ENCODE data around the gene RHAG. TPM values are rescaled to one million over a fixed set of nuclear protein-coding genes. Genes with fewer than 3 reads are reported as not detected.

RHAG gene
- total RNA-seq, 1 donor from 2014 or later = not detected

DNA sequence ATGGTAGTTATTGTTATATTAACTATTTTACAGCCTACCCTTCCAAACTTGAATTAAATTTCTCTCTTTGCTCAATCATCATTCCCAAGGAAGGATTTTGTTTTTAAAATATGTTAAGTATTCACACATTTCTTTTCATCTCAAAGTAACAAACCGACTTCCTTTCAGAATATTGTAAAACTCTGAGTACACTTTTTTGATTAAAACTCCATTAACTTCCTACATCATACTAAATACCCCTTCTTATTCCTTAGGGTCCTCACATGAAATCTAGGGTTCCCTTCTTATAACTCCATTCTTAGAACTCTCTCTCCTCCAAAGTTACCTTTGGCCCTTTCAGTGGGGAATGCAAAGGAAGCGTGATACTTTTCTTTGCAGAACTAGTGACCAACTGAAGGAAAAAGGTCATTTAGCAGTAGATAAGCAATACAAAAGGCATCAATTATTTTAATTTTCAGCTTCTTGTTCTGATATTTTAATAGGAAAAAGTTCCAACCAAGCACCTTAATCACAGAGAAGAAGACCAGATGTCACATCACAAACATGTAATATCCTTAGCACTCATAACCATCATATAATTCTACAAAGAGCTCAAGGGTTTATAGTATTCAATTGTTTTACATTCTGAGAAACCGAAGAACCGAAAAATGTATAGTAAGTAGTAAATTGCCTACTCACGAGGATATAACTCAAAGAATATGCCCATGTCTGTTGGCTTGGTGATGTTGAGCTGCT lies 494 bp downstream of the RHAG start:
- no peak for DNase-seq (ENCODE audit: low spot score)
- no peak overlapping the region for H3K27ac Mint-ChIP-seq (ENCODE audit: unreplicated experiment)
- peaks cover 10% of the 10 kb centered on the region for H3K27me3 Mint-ChIP-seq (ENCODE audit: low read depth)
- no peaks in the 10 kb centered on the region for H3K9me3 Mint-ChIP-seq (ENCODE audit: low read depth)
- no peak overlapping the region for H3K4me3 Mint-ChIP-seq (ENCODE audit: unreplicated experiment)
- H3K4me1 Mint-ChIP-seq (ENCODE audit: low read depth) = no peaks in the 10 kb centered on the region
- H3K36me3 Mint-ChIP-seq (ENCODE audit: low read depth) = no peaks in the 10 kb centered on the region
- TF ChIP-seq, protein P1, sequence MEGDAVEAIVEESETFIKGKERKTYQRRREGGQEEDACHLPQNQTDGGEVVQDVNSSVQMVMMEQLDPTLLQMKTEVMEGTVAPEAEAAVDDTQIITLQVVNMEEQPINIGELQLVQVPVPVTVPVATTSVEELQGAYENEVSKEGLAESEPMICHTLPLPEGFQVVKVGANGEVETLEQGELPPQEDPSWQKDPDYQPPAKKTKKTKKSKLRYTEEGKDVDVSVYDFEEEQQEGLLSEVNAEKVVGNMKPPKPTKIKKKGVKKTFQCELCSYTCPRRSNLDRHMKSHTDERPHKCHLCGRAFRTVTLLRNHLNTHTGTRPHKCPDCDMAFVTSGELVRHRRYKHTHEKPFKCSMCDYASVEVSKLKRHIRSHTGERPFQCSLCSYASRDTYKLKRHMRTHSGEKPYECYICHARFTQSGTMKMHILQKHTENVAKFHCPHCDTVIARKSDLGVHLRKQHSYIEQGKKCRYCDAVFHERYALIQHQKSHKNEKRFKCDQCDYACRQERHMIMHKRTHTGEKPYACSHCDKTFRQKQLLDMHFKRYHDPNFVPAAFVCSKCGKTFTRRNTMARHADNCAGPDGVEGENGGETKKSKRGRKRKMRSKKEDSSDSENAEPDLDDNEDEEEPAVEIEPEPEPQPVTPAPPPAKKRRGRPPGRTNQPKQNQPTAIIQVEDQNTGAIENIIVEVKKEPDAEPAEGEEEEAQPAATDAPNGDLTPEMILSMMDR (IDR thresholded peaks at IDR 0.05) = no peak

DNA sequence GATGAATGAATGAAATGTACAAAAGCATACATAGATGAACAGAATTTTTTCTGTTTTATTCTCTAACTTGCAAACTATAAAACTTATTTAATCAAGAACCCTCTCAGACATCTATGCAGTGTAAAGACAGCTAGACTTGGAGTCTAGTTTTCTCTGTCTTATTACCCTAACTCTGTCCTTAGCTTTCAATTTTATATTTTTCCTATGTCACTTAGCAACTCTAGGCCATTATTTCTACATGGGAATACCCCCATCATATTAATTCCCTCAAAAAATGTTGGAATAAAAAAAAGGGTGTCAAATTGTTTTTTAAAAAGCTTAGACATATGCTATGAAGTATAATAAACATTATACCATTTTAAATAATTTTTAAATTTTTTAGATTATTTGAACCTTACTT lies 1.2 kb downstream of the RHAG start:
- H3K9me3 Mint-ChIP-seq (ENCODE audit: low read depth) = no peaks in the 10 kb centered on the region
- H3K27ac Mint-ChIP-seq (ENCODE audit: unreplicated experiment) = no peak overlapping the region
- no peaks in the 10 kb centered on the region for H3K4me1 Mint-ChIP-seq (ENCODE audit: low read depth)
- H3K27me3 Mint-ChIP-seq (ENCODE audit: low read depth) = peaks cover 9% of the 10 kb centered on the region
- no peak for DNase-seq (ENCODE audit: low spot score)
- TF ChIP-seq, protein P1 (IDR thresholded peaks at IDR 0.05) = no peak
- no peaks in the 10 kb centered on the region for H3K36me3 Mint-ChIP-seq (ENCODE audit: low read depth)
- H3K4me3 Mint-ChIP-seq (ENCODE audit: unreplicated experiment) = no peak overlapping the region

DNA sequence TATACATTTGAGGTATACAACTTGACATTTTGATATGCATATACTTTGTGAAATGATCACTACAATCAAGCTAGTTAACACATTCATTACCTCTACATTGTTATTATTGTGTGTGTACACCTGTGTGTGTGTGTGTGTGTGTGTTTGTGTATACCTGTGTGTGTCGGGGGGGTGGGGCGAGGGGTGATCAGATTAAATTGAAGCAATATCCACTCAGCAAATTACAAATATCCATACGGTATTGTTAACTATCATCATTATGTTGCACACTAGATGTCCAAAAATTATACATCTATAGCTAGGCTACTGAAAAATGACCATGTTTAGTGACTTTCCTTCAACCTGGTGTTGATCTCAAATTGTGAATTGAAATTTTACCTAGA lies 1.8 kb downstream of the RHAG start:
- H3K9me3 Mint-ChIP-seq (ENCODE audit: low read depth) = no peaks in the 10 kb centered on the region
- no peak overlapping the region for H3K4me3 Mint-ChIP-seq (ENCODE audit: unreplicated experiment)
- no peaks in the 10 kb centered on the region for H3K36me3 Mint-ChIP-seq (ENCODE audit: low read depth)
- no peak overlapping the region for H3K27ac Mint-ChIP-seq (ENCODE audit: unreplicated experiment)
- H3K4me1 Mint-ChIP-seq (ENCODE audit: low read depth) = no peaks in the 10 kb centered on the region
- H3K27me3 Mint-ChIP-seq (ENCODE audit: low read depth) = peaks cover 8% of the 10 kb centered on the region
- TF ChIP-seq, protein P1 (IDR thresholded peaks at IDR 0.05) = no peak
- no peak for DNase-seq (ENCODE audit: low spot score)

DNA sequence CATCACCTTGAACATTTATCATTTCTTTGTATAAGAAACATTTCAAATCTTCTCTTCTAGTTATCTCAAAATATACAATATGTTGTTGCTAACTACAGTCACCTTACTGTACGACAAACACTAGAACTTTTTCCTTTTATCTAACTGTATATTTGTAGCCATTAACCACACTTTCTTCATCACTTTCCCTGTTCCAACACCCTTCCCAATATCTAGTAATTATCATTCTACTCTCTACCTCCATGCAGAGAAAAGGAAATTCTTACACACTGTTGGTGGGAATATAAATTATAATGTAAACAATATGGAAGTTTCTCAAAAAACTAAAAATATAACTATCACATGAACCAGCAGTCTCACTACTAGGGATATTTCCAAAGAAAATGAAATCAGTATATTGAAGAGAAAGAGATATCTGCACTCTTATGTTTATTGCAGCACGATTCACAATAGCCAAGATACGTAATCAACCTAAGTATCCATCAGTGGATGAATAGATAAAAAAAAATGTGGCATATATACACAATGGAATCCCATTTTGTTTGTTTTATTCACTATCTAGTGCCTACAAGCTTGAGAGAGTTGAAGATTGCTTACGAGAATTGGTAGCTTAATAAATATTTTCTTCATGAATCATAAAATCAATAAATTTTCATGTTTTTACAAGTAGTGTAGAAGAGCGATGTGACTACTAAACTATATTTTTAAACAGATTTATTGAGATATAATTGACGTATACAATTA lies 2.4 kb downstream of the RHAG start:
- DNase-seq (ENCODE audit: low spot score) = no peak
- TF ChIP-seq, protein P1 (IDR thresholded peaks at IDR 0.05) = no peak
- Mint-ChIP-seq H3K4me1 (ENCODE audit: low read depth) (no peaks in the 10 kb centered on the region), H3K36me3 (ENCODE audit: low read depth) (no peaks in the 10 kb centered on the region), H3K27ac (ENCODE audit: unreplicated experiment) (no peak overlapping the region), H3K4me3 (ENCODE audit: unreplicated experiment) (no peak overlapping the region), H3K27me3 (ENCODE audit: low read depth) (peaks cover 8% of the 10 kb centered on the region), H3K9me3 (ENCODE audit: low read depth) (no peaks in the 10 kb centered on the region)

DNA sequence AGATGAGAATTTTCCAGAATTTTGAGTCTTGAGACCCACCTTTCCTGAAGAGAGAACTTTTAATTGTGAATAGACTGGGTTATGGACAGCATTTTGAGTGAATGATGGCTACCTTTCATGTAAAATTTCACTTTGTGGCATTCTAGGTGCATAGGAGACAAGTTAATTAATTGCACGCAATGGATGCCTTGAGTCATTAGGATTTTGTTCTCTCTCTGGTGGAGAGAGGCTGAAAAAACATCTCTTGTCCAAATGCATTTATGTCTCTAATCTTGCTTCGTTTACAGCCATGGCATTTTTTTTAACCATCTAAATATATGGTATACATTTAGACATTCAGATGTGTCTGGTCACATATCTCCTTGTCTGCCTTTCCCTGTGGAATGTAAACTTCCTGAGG lies 3.1 kb downstream of the RHAG start:
- no peaks in the 10 kb centered on the region for H3K36me3 Mint-ChIP-seq (ENCODE audit: low read depth)
- no peak for DNase-seq (ENCODE audit: low spot score)
- peaks cover 8% of the 10 kb centered on the region for H3K27me3 Mint-ChIP-seq (ENCODE audit: low read depth)
- H3K9me3 Mint-ChIP-seq (ENCODE audit: low read depth) = no peaks in the 10 kb centered on the region
- H3K4me3 Mint-ChIP-seq (ENCODE audit: unreplicated experiment) = no peak overlapping the region
- H3K27ac Mint-ChIP-seq (ENCODE audit: unreplicated experiment) = no peak overlapping the region
- no peaks in the 10 kb centered on the region for H3K4me1 Mint-ChIP-seq (ENCODE audit: low read depth)
- TF ChIP-seq, protein P1 (IDR thresholded peaks at IDR 0.05) = no peak
